Epidermal melanocyte (primary cell): ENCODE measurements around the gene SPACA1.

Experiments used
- DNase-seq: peaks from one replicate; pipeline ENCODE4 v3.0.0; 2011; ENCODE audit warnings: low spot score; ENCODE audit not compliant: insufficient read length

SPACA1 gene

GRCh38 chr6:88105741-88106340 is 58.2 kb downstream of the SPACA1 start:
- no peak for DNase-seq

- no peak for DNase-seq
Measured at GRCh38 chr6:88107241-88107640, 59.6 kb downstream of the SPACA1 start.

- DNase-seq, result no peak
Measured at GRCh38 chr6:88111991-88112390, 64.3 kb downstream of the SPACA1 start.

- DNase-seq, result no peak
Measured at GRCh38 chr6:88114838-88115237, 67.2 kb downstream of the SPACA1 start.

GRCh38 chr6:88115307-88115706 is 67.7 kb downstream of the SPACA1 start:
- DNase-seq, result no peak

- no peak for DNase-seq
Measured at GRCh38 chr6:88116276-88116675, 68.6 kb downstream of the SPACA1 start.
